Neural cell (in vitro differentiated cells): ENCODE measurements around the gene KCTD21. TPM values are rescaled to one million over a fixed set of nuclear protein-coding genes. Genes with fewer than 3 reads are reported as not detected.

ENCODE experiments used
- H2AFZ ChIP-seq: fragments of 200-600, 300-800 bp; sonication (generic), shearing (Covaris generic); 2 replicates; pipeline ENCODE4 v1.6.0; 2014; ENCODE audit warnings: low read depth, mild to moderate bottlenecking, antibody characterized with exemption, low read length, moderate library complexity
- H3F3A ChIP-seq: fragments of 200-600 bp; shearing (Covaris generic); 2 replicates; pipeline ENCODE4 v1.6.1; 2016; ENCODE audit warnings: mild to moderate bottlenecking, moderate library complexity, mixed read lengths, antibody characterized with exemption, low read length; ENCODE audit not compliant: insufficient read depth, poor library complexity, severe bottlenecking
- H3K27ac ChIP-seq: fragments of 200-600, 300-800 bp; sonication (generic), shearing (Covaris generic); 2 replicates; pipeline ENCODE4 v1.5.1; 2014; ENCODE audit warnings: mild to moderate bottlenecking, low read length, moderate library complexity
- H3K27me3 ChIP-seq: fragments of 300-800, 200-600 bp; sonication (generic), shearing (Covaris generic); 2 replicates; pipeline ENCODE4 v1.6.0; 2014; ENCODE audit warnings: mild to moderate bottlenecking, low read depth, low read length, moderate library complexity; ENCODE audit not compliant: insufficient read depth
- H3K36me3 ChIP-seq: fragments of 300-800, 200-600 bp; sonication (generic), shearing (Covaris generic); 2 replicates; pipeline ENCODE4 v1.5.1; 2014; ENCODE audit warnings: mild to moderate bottlenecking, antibody characterized with exemption, low read length, moderate library complexity; ENCODE audit not compliant: insufficient read depth
- H3K4me2 ChIP-seq: fragments of 300-800, 200-600 bp; sonication (generic), shearing (Covaris generic); 2 replicates; pipeline ENCODE4 v1.6.0; 2014; ENCODE audit warnings: mild to moderate bottlenecking, low read length
- H3K4me3 ChIP-seq: fragments of 300-800, 200-600 bp; sonication (generic), shearing (Covaris generic); 2 replicates; pipeline ENCODE4 v1.5.1; 2014; ENCODE audit warnings: mild to moderate bottlenecking, low read length, moderate library complexity
- H3K79me2 ChIP-seq: fragments of 200-600 bp; shearing (Covaris generic); replicated peaks from 2 replicates; pipeline ENCODE4 v1.6.0; 2014; ENCODE audit warnings: mild to moderate bottlenecking, low read length, moderate library complexity; ENCODE audit not compliant: insufficient read depth
- H3K9ac ChIP-seq: fragments of 300-800, 200-600 bp; sonication (generic), shearing (Covaris generic); 2 replicates; pipeline ENCODE4 v1.6.1; 2016; ENCODE audit warnings: mild to moderate bottlenecking, low read length, mixed read lengths
- H3K9me2 ChIP-seq: fragments of 200-600 bp; shearing (Covaris generic); 2 replicates; pipeline ENCODE4 v1.6.1; 2016; ENCODE audit warnings: mild to moderate bottlenecking, low read length, mixed read lengths; ENCODE audit not compliant: insufficient read depth
- H3K9me3 ChIP-seq: fragments of 200-600, 300-800 bp; sonication (generic), shearing (Covaris generic); 2 replicates; pipeline ENCODE4 v1.6.1; 2016; ENCODE audit warnings: mild to moderate bottlenecking, mixed run types, low read length, moderate library complexity, mixed read lengths
- H4K20me1 ChIP-seq: fragments of 200-600 bp; shearing (Covaris generic); 2 replicates; pipeline ENCODE4 v1.6.1; 2016; ENCODE audit warnings: mild to moderate bottlenecking, mixed run types; ENCODE audit not compliant: insufficient read depth
- CTCF ChIP-seq: fragments of 450-650 bp; IDR thresholded peaks from 2 replicates; pipeline ENCODE4 v1.5.1; 2014; ENCODE audit warnings: antibody characterized with exemption, mild to moderate bottlenecking, moderate library complexity; ENCODE audit not compliant: poor library complexity, severe bottlenecking
- EP300 ChIP-seq: fragments of 450-650 bp; conservative IDR thresholded peaks from 2 replicates; pipeline ENCODE4 v1.6.1; 2014; ENCODE audit warnings: antibody characterized with exemption, mild to moderate bottlenecking, moderate library complexity; ENCODE audit not compliant: poor library complexity, severe bottlenecking
- EZH2 ChIP-seq: fragments of 200-600, 300-800 bp; shearing (Covaris generic), sonication (generic); IDR thresholded peaks from 2 replicates; pipeline ENCODE4 v1.6.1; 2014; ENCODE audit warnings: antibody characterized with exemption, low read length, borderline replicate concordance, mild to moderate bottlenecking; ENCODE audit not compliant: insufficient read depth, poor library complexity, severe bottlenecking
- MXI1 ChIP-seq: fragments of 450-650 bp; conservative IDR thresholded peaks from 2 replicates; pipeline ENCODE4 v1.6.1; 2014; ENCODE audit warnings: antibody characterized with exemption, mild to moderate bottlenecking; ENCODE audit not compliant: poor library complexity, severe bottlenecking
- POLR2AphosphoS5 ChIP-seq: IDR thresholded peaks from 2 replicates; pipeline ENCODE4 v1.6.1; 2012
- RAD21 ChIP-seq: fragments of 450-650 bp; conservative IDR thresholded peaks from 2 replicates; pipeline ENCODE4 v1.6.1; 2014; ENCODE audit warnings: antibody characterized with exemption, mild to moderate bottlenecking, moderate library complexity
- SMC3 ChIP-seq: fragments of 450-650 bp; conservative IDR thresholded peaks from 2 replicates; pipeline ENCODE4 v1.6.1; 2014; ENCODE audit warnings: antibody characterized with exemption, mild to moderate bottlenecking, moderate library complexity; ENCODE audit not compliant: poor library complexity
- TAF1 ChIP-seq: IDR thresholded peaks from 2 replicates; pipeline ENCODE4 v1.6.1; 2012; ENCODE audit warnings: low read depth
- polyA plus RNA-seq: library from polyadenylated mRNA; depleted of rRNA; stranded (reverse); fragments of >200 nt; gene quantifications from 2 replicates; pipeline ENCODE4 v1.2.3, GENCODE V29; 2014
- TF ChIP-seq, protein P1 (sequence below): IDR thresholded peaks from 2 replicates; pipeline ENCODE4 v1.6.1; 2012; ENCODE audit warnings: borderline replicate concordance

Gene KCTD21
- polyA plus RNA-seq, 1 donor from 2014 or later = 1.4 TPM

- no peaks in the 10 kb centered on the region for H4K20me1 ChIP-seq
- H3K27ac ChIP-seq = no peak overlapping the region
- no peak for TF ChIP-seq RAD21
- TF ChIP-seq EZH2 = no peak
- TF ChIP-seq CTCF = no peak
- TF ChIP-seq, protein P1, sequence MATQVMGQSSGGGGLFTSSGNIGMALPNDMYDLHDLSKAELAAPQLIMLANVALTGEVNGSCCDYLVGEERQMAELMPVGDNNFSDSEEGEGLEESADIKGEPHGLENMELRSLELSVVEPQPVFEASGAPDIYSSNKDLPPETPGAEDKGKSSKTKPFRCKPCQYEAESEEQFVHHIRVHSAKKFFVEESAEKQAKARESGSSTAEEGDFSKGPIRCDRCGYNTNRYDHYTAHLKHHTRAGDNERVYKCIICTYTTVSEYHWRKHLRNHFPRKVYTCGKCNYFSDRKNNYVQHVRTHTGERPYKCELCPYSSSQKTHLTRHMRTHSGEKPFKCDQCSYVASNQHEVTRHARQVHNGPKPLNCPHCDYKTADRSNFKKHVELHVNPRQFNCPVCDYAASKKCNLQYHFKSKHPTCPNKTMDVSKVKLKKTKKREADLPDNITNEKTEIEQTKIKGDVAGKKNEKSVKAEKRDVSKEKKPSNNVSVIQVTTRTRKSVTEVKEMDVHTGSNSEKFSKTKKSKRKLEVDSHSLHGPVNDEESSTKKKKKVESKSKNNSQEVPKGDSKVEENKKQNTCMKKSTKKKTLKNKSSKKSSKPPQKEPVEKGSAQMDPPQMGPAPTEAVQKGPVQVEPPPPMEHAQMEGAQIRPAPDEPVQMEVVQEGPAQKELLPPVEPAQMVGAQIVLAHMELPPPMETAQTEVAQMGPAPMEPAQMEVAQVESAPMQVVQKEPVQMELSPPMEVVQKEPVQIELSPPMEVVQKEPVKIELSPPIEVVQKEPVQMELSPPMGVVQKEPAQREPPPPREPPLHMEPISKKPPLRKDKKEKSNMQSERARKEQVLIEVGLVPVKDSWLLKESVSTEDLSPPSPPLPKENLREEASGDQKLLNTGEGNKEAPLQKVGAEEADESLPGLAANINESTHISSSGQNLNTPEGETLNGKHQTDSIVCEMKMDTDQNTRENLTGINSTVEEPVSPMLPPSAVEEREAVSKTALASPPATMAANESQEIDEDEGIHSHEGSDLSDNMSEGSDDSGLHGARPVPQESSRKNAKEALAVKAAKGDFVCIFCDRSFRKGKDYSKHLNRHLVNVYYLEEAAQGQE = no peak
- TF ChIP-seq TAF1 = no peak
- no peak for TF ChIP-seq EP300
- TF ChIP-seq MXI1 = no peak
- TF ChIP-seq POLR2AphosphoS5 = no peak
- TF ChIP-seq SMC3 = no peak
- no peak overlapping the region for H3K4me2 ChIP-seq
- no peaks in the 10 kb centered on the region for H3K79me2 ChIP-seq
- no peaks in the 10 kb centered on the region for H3K9me3 ChIP-seq
- no peaks in the 10 kb centered on the region for H3K9me2 ChIP-seq
- no peaks in the 10 kb centered on the region for H3F3A ChIP-seq
- H3K9ac ChIP-seq = no peak overlapping the region
- no peak overlapping the region for H2AFZ ChIP-seq
- no peaks in the 10 kb centered on the region for H3K36me3 ChIP-seq
- no peaks in the 10 kb centered on the region for H3K27me3 ChIP-seq
- H3K4me3 ChIP-seq = no peak overlapping the region
Measured at GRCh38 chr11:78202733-78203167, 14.3 kb upstream of the KCTD21 start.

GRCh38 chr11:78201096-78201818 is 12.8 kb upstream of the KCTD21 start:
- H3K79me2 ChIP-seq = no peaks in the 10 kb centered on the region
- H3K9ac ChIP-seq = no peak overlapping the region
- no peaks in the 10 kb centered on the region for H4K20me1 ChIP-seq
- no peaks in the 10 kb centered on the region for H3F3A ChIP-seq
- H3K36me3 ChIP-seq = no peaks in the 10 kb centered on the region
- TF ChIP-seq RAD21 (no peak), POLR2AphosphoS5 (no peak), MXI1 (no peak), SMC3 (no peak), CTCF (no peak), TAF1 (no peak), EP300 (no peak), EZH2 (no peak)
- TF ChIP-seq, protein P1 = no peak
- no peaks in the 10 kb centered on the region for H3K9me2 ChIP-seq
- H2AFZ ChIP-seq = no peak overlapping the region
- no peaks in the 10 kb centered on the region for H3K27me3 ChIP-seq
- no peak overlapping the region for H3K4me3 ChIP-seq
- no peak overlapping the region for H3K27ac ChIP-seq
- H3K4me2 ChIP-seq = no peak overlapping the region
- no peaks in the 10 kb centered on the region for H3K9me3 ChIP-seq
